K562 (cell line): Measurements from ENCODE around the gene BTNL8. TPM values are rescaled to one million over a fixed set of nuclear protein-coding genes. Genes with fewer than 3 reads are reported as not detected.

Experiments used
- CHD7 ChIP-seq: fragments of 200-600 bp; sonication (generic); IDR thresholded peaks from one replicate; pipeline ENCODE4 v1.6.1; 2012; ENCODE audit warnings: mild to moderate bottlenecking, low read depth, low read length, inconsistent platforms
- polyA plus RNA-seq, 8 experiments: library from polyadenylated mRNA; depleted of rRNA in 4 of 8; stranded (reverse) in 5 of 8; unstranded in 3 of 8; fragments of >200 nt; fragmentation: Nextera tagmentation in 2 of 8; fragmentation: Illumina TruSeq in 1 of 8; extraction: Ambion mirVana in 2 of 8; extraction: Trizol in 1 of 8; gene quantifications; 2 replicates each; pipeline versions ENCODE4 v1.2.1 to v1.2.3, GENCODE V29; 2011 to 2014; ENCODE audit warnings: inconsistent platforms in 1 of 8, missing spikeins in 1 of 8
- small RNA-seq: library from RNA; depleted of rRNA; stranded (forward); fragments of <200 nt; gene quantifications from one replicate; pipeline ENCODE3, GENCODE V24; 2014
- total RNA-seq, 7 experiments: library from RNA; depleted of rRNA in 6 of 7; stranded (reverse); fragments of >200 nt in 6 of 7; fragmentation: Illumina TruSeq in 2 of 7; extraction: Trizol in 2 of 7; gene quantifications; 2 replicates each; pipeline versions ENCODE4 v1.2.1 to v1.2.3, GENCODE V29; 2011 to 2021; ENCODE audit warnings: low replicate concordance in 1 of 7

Gene BTNL8
- total and polyA plus RNA-seq, 9 of the 15 experiments (the other 6 are each of a cell fraction or from before 2014, with no cell fraction given) = 0.04 to 0.18 (median 0.07) TPM; not detected in 6

DNA sequence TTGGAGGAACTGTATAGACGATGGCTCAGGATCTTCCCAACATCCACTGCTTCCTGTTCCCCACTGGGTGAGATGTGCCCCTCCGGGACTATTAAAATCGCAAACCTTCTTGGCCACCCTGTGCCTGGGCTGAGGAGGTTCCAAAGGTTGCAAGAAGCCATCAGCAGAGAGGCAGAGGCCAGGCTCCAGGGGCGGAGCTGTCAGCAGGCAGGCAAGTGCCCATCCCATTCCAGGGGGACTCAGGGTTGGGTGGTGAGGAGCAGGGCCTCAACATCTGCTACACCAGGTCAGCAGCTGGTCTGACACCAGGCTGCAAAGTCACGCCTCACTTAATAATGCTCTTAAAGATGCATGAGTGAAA, 91.9 kb downstream of the BTNL8 start (continued):
- no peak for TF ChIP-seq CHD7

Small RNA genes within 50 kb of the gene (small RNA-seq; reads per million reads assigned to genes)
- gene RF00019 (not detected), gene RPS29P12 (not detected)

Other genes starting within 250 kb of the BTNL8 start
Only the 7 nearest of the 8 such genes appear.
- not detected in 2 replicates for gene OR2Y1, start 159.1 kb upstream of the BTNL8 start, total RNA-seq (2014; rRNA removed)
- gene OR2Y1, start 159.1 kb upstream of the BTNL8 start, total RNA-seq (2014; rRNA removed; fragmentation: Illumina TruSeq; extraction: Trizol) = not detected in 2 replicates
- not detected in 2 replicates for gene OR2Y1, start 159.1 kb upstream of the BTNL8 start, total RNA-seq (2015; rRNA removed; fragmentation: Illumina TruSeq; extraction: Trizol)
- gene OR2Y1, start 159.1 kb upstream of the BTNL8 start, total RNA-seq (2021) = not detected in 2 replicates
- not detected in 2 replicates for gene OR2Y1, start 159.1 kb upstream of the BTNL8 start, polyA plus RNA-seq (2011; rRNA removed)
- gene OR2Y1, start 159.1 kb upstream of the BTNL8 start, polyA plus RNA-seq (2014; fragmentation: Illumina TruSeq; extraction: Trizol) = not detected in 2 replicates
- not detected for gene OR2Y1, start 159.1 kb upstream of the BTNL8 start, polyA plus RNA-seq (2014; fragmentation: Nextera tagmentation; extraction: Ambion mirVana)
- gene OR2Y1, start 159.1 kb upstream of the BTNL8 start, polyA plus RNA-seq (2014; rRNA removed) = not detected in 2 replicates
- 56.1 and 59.2 TPM in 2 replicates for gene MGAT1, start 96.4 kb upstream of the BTNL8 start, total RNA-seq (2014; rRNA removed)
- gene MGAT1, start 96.4 kb upstream of the BTNL8 start, total RNA-seq (2014; rRNA removed; fragmentation: Illumina TruSeq; extraction: Trizol) = 34.4 and 37.9 TPM in 2 replicates
- 49.0 and 50.9 TPM in 2 replicates for gene MGAT1, start 96.4 kb upstream of the BTNL8 start, total RNA-seq (2015; rRNA removed; fragmentation: Illumina TruSeq; extraction: Trizol)
- gene MGAT1, start 96.4 kb upstream of the BTNL8 start, total RNA-seq (2021) = 71.7 and 82.7 TPM in 2 replicates
- gene MGAT1, start 96.4 kb upstream of the BTNL8 start, polyA plus RNA-seq (2011; rRNA removed) = 42.9 and 52.4 TPM in 2 replicates
- gene MGAT1, start 96.4 kb upstream of the BTNL8 start, polyA plus RNA-seq (2014; fragmentation: Illumina TruSeq; extraction: Trizol) = 44.5 and 50.6 TPM in 2 replicates
- 1 to 10 TPM; 3.9 to 5.1 TPM for gene MGAT1, start 96.4 kb upstream of the BTNL8 start, polyA plus RNA-seq (2014; fragmentation: Nextera tagmentation; extraction: Ambion mirVana)
- gene MGAT1, start 96.4 kb upstream of the BTNL8 start, polyA plus RNA-seq (2014; rRNA removed) = 64.2 and 72.6 TPM in 2 replicates
- 18.9 and 22.2 TPM in 2 replicates for gene ZFP62, start 37.9 kb upstream of the BTNL8 start, total RNA-seq (2014; rRNA removed)
- 32.8 and 33.9 TPM in 2 replicates for gene ZFP62, start 37.9 kb upstream of the BTNL8 start, total RNA-seq (2014; rRNA removed; fragmentation: Illumina TruSeq; extraction: Trizol)
- 25.8 and 28.8 TPM in 2 replicates for gene ZFP62, start 37.9 kb upstream of the BTNL8 start, total RNA-seq (2015; rRNA removed; fragmentation: Illumina TruSeq; extraction: Trizol)
- 22.9 and 24.0 TPM in 2 replicates for gene ZFP62, start 37.9 kb upstream of the BTNL8 start, total RNA-seq (2021)
- gene ZFP62, start 37.9 kb upstream of the BTNL8 start, polyA plus RNA-seq (2011; rRNA removed) = 37.5 and 38.6 TPM in 2 replicates
- gene ZFP62, start 37.9 kb upstream of the BTNL8 start, polyA plus RNA-seq (2014; fragmentation: Illumina TruSeq; extraction: Trizol) = 21.6 and 25.0 TPM in 2 replicates
- 10 to 100 TPM; 12.2 to 18.1 TPM for gene ZFP62, start 37.9 kb upstream of the BTNL8 start, polyA plus RNA-seq (2014; fragmentation: Nextera tagmentation; extraction: Ambion mirVana)
- 19.2 and 32.9 TPM in 2 replicates for gene ZFP62, start 37.9 kb upstream of the BTNL8 start, polyA plus RNA-seq (2014; rRNA removed)
- 0.20 TPM in 1 of 2 replicates, not detected in the other for gene BTNL3, start 89.7 kb downstream of the BTNL8 start, total RNA-seq (2014; rRNA removed)
- 0.10 TPM in 1 of 2 replicates, not detected in the other for gene BTNL3, start 89.7 kb downstream of the BTNL8 start, total RNA-seq (2014; rRNA removed; fragmentation: Illumina TruSeq; extraction: Trizol)
- gene BTNL3, start 89.7 kb downstream of the BTNL8 start, total RNA-seq (2015; rRNA removed; fragmentation: Illumina TruSeq; extraction: Trizol) = 0.04 TPM in 1 of 2 replicates, not detected in the other
- not detected in 2 replicates for gene BTNL3, start 89.7 kb downstream of the BTNL8 start, total RNA-seq (2021)
- gene BTNL3, start 89.7 kb downstream of the BTNL8 start, polyA plus RNA-seq (2011; rRNA removed) = 0.03 TPM in 1 of 2 replicates, not detected in the other
- 0.10 and 0.13 TPM in 2 replicates for gene BTNL3, start 89.7 kb downstream of the BTNL8 start, polyA plus RNA-seq (2014; fragmentation: Illumina TruSeq; extraction: Trizol)
- under 1 TPM in 1 of 2 experiments, not detected in 1; 0.03 TPM for gene BTNL3, start 89.7 kb downstream of the BTNL8 start, polyA plus RNA-seq (2014; fragmentation: Nextera tagmentation; extraction: Ambion mirVana)
- 0.13 and 0.44 TPM in 2 replicates for gene BTNL3, start 89.7 kb downstream of the BTNL8 start, polyA plus RNA-seq (2014; rRNA removed)
- gene BTNL9, start 141.1 kb downstream of the BTNL8 start, total RNA-seq (2014; rRNA removed) = 39.4 and 46.8 TPM in 2 replicates
- 17.1 and 18.5 TPM in 2 replicates for gene BTNL9, start 141.1 kb downstream of the BTNL8 start, total RNA-seq (2014; rRNA removed; fragmentation: Illumina TruSeq; extraction: Trizol)
- gene BTNL9, start 141.1 kb downstream of the BTNL8 start, total RNA-seq (2015; rRNA removed; fragmentation: Illumina TruSeq; extraction: Trizol) = 29.4 and 29.6 TPM in 2 replicates
- gene BTNL9, start 141.1 kb downstream of the BTNL8 start, total RNA-seq (2021) = 42.7 and 50.7 TPM in 2 replicates
- 18.9 and 25.6 TPM in 2 replicates for gene BTNL9, start 141.1 kb downstream of the BTNL8 start, polyA plus RNA-seq (2011; rRNA removed)
- gene BTNL9, start 141.1 kb downstream of the BTNL8 start, polyA plus RNA-seq (2014; fragmentation: Illumina TruSeq; extraction: Trizol) = 32.7 and 35.3 TPM in 2 replicates
- gene BTNL9, start 141.1 kb downstream of the BTNL8 start, polyA plus RNA-seq (2014; fragmentation: Nextera tagmentation; extraction: Ambion mirVana) = 1 to 10 TPM; 3.7 to 3.9 TPM
- gene BTNL9, start 141.1 kb downstream of the BTNL8 start, polyA plus RNA-seq (2014; rRNA removed) = 86.7 and 88.7 TPM in 2 replicates
- 0.08 TPM in 1 of 2 replicates, not detected in the other for gene OR2V1, start 232.0 kb downstream of the BTNL8 start, total RNA-seq (2014; rRNA removed)
- gene OR2V1, start 232.0 kb downstream of the BTNL8 start, total RNA-seq (2014; rRNA removed; fragmentation: Illumina TruSeq; extraction: Trizol) = 0.04 TPM in 1 of 2 replicates, not detected in the other
- gene OR2V1, start 232.0 kb downstream of the BTNL8 start, total RNA-seq (2015; rRNA removed; fragmentation: Illumina TruSeq; extraction: Trizol) = not detected in 2 replicates
- gene OR2V1, start 232.0 kb downstream of the BTNL8 start, total RNA-seq (2021) = 0.07 TPM in 1 of 2 replicates, not detected in the other
- gene OR2V1, start 232.0 kb downstream of the BTNL8 start, polyA plus RNA-seq (2011; rRNA removed) = 0.05 and 0.15 TPM in 2 replicates
- gene OR2V1, start 232.0 kb downstream of the BTNL8 start, polyA plus RNA-seq (2014; fragmentation: Illumina TruSeq; extraction: Trizol) = 0.10 TPM in 1 of 2 replicates, not detected in the other
- gene OR2V1, start 232.0 kb downstream of the BTNL8 start, polyA plus RNA-seq (2014; fragmentation: Nextera tagmentation; extraction: Ambion mirVana) = under 1 TPM; 0.15 to 0.28 TPM
- 0.07 TPM in 1 of 2 replicates, not detected in the other for gene OR2V1, start 232.0 kb downstream of the BTNL8 start, polyA plus RNA-seq (2014; rRNA removed)
- gene OR2V2, start 248.4 kb downstream of the BTNL8 start, total RNA-seq (2014; rRNA removed) = not detected in 2 replicates
- gene OR2V2, start 248.4 kb downstream of the BTNL8 start, total RNA-seq (2014; rRNA removed; fragmentation: Illumina TruSeq; extraction: Trizol) = not detected in 2 replicates
- not detected in 2 replicates for gene OR2V2, start 248.4 kb downstream of the BTNL8 start, total RNA-seq (2015; rRNA removed; fragmentation: Illumina TruSeq; extraction: Trizol)
- not detected in 2 replicates for gene OR2V2, start 248.4 kb downstream of the BTNL8 start, total RNA-seq (2021)
- not detected in 2 replicates for gene OR2V2, start 248.4 kb downstream of the BTNL8 start, polyA plus RNA-seq (2011; rRNA removed)
- not detected in 2 replicates for gene OR2V2, start 248.4 kb downstream of the BTNL8 start, polyA plus RNA-seq (2014; fragmentation: Illumina TruSeq; extraction: Trizol)
- under 1 TPM in 1 of 2 experiments, not detected in 1; 0.01 TPM for gene OR2V2, start 248.4 kb downstream of the BTNL8 start, polyA plus RNA-seq (2014; fragmentation: Nextera tagmentation; extraction: Ambion mirVana)
- not detected in 2 replicates for gene OR2V2, start 248.4 kb downstream of the BTNL8 start, polyA plus RNA-seq (2014; rRNA removed)